Cardiac muscle cell (in vitro differentiated cells and primary cell): ENCODE measurements around the gene KCNIP4. TPM values are rescaled to one million over a fixed set of nuclear protein-coding genes. Genes with fewer than 3 reads are reported as not detected.

Source experiments
- DNase-seq, 2 donors: peaks; one replicate each; pipeline versions ENCODE4 v3.0.0 to v3.0.0-alpha.2; 2010 to 2017; ENCODE audit warnings: low read depth in 1 of 2, low spot score in 1 of 2
- H3K27ac ChIP-seq: fragments of 200-600 bp; sonication (generic); 2 replicates; pipeline ENCODE4 v1.5.1; 2016
- H3K27me3 ChIP-seq: fragments of 200-600 bp; sonication (generic); 2 replicates; pipeline ENCODE4 v1.6.0; 2016; ENCODE audit warnings: control low read depth
- H3K36me3 ChIP-seq: fragments of 200-600 bp; sonication (generic); 2 replicates; pipeline ENCODE4 v1.5.1; 2016; ENCODE audit warnings: control low read depth
- H3K4me1 ChIP-seq: fragments of 200-600 bp; sonication (generic); 2 replicates; pipeline ENCODE4 v1.8.1; 2017; ENCODE audit warnings: low read depth, mild to moderate bottlenecking, mixed run types
- H3K4me3 ChIP-seq: fragments of 200-600 bp; sonication (generic); 2 replicates; pipeline ENCODE4 v1.5.1; 2016; ENCODE audit warnings: mild to moderate bottlenecking
- H3K9me3 ChIP-seq: fragments of 200-600 bp; sonication (generic); 2 replicates; pipeline ENCODE4 v1.5.1; 2017; ENCODE audit warnings: low read depth, mild to moderate bottlenecking, control low read depth
- CTCF ChIP-seq: IDR thresholded peaks from 2 replicates; pipeline ENCODE4 v1.5.1; 2012; ENCODE audit warnings: low read depth, mild to moderate bottlenecking, low read length
- polyA plus RNA-seq: library from polyadenylated mRNA; unstranded; fragments of >200 nt; fragmentation: Nextera tagmentation; extraction: Ambion mirVana; gene quantifications from 2 replicates; pipeline ENCODE4 v1.2.1, GENCODE V29; 2016
- total RNA-seq: library from RNA; depleted of rRNA; stranded (reverse); fragments of >200 nt; gene quantifications from 2 replicates; pipeline ENCODE4 v1.2.3, GENCODE V29; 2016

Gene KCNIP4
- total and polyA plus RNA-seq, 2 experiments from 2014 or later, result 14.5 to 15.9 TPM

- Histone ChIP-seq H3K4me3 (no peak overlapping the region), H3K27ac (no peak overlapping the region), H3K4me1 (peaks cover 6% of the 10 kb centered on the region), H3K9me3 (no peaks in the 10 kb centered on the region), H3K27me3 (peaks cover 3% of the 10 kb centered on the region), H3K36me3 (no peaks in the 10 kb centered on the region)
- DNase-seq, result no peak
- no peak for TF ChIP-seq CTCF
Observed at GRCh38 chr4:21569638-21570037, 378.9 kb downstream of the KCNIP4 start.

- Histone ChIP-seq H3K9me3 (no peaks in the 10 kb centered on the region), H3K27me3 (no peaks in the 10 kb centered on the region), H3K36me3 (no peaks in the 10 kb centered on the region), H3K27ac (peak overlapping the region; percentile 84), H3K4me3 (no peak overlapping the region), H3K4me1 (peaks cover 45% of the 10 kb centered on the region)
- DNase-seq, result peak in 1 of 2 donors; percentile 6
- TF ChIP-seq CTCF, result no peak
Observed at GRCh38 chr4:21555083-21555482, 393.5 kb downstream of the KCNIP4 start.

- Histone ChIP-seq H3K9me3 (no peaks in the 10 kb centered on the region), H3K27me3 (no peaks in the 10 kb centered on the region), H3K4me1 (peaks cover 45% of the 10 kb centered on the region), H3K4me3 (no peak overlapping the region), H3K27ac (peak overlapping the region; percentile 84), H3K36me3 (no peaks in the 10 kb centered on the region)
- peak in 1 of 2 donors; percentile 75 for DNase-seq
- TF ChIP-seq CTCF, result no peak
Observed at GRCh38 chr4:21554500-21554899, 394.1 kb downstream of the KCNIP4 start.

GRCh38 chr4:21554066-21554465, 394.5 kb downstream of the KCNIP4 start:
- TF ChIP-seq CTCF, result no peak
- DNase-seq, result peak in 1 of 2 donors; percentile 5

GRCh38 chr4:21552455-21552854, 396.1 kb downstream of the KCNIP4 start:
- no peaks in the 10 kb centered on the region for H3K9me3 ChIP-seq
- no peak for TF ChIP-seq CTCF

More at GRCh38 chr4:21554066-21554465, 394.5 kb downstream of the KCNIP4 start:
- H3K9me3 ChIP-seq, result no peaks in the 10 kb centered on the region
- H3K4me1 ChIP-seq, result peaks cover 45% of the 10 kb centered on the region
- H3K36me3 ChIP-seq, result no peaks in the 10 kb centered on the region
- H3K4me3 ChIP-seq, result no peak overlapping the region
- no peaks in the 10 kb centered on the region for H3K27me3 ChIP-seq
- H3K27ac ChIP-seq, result peak overlapping the region; percentile 84

GRCh38 chr4:21544955-21545354, 403.6 kb downstream of the KCNIP4 start:
- H3K27ac ChIP-seq, result peak overlapping the region; percentile 83
- H3K4me3 ChIP-seq, result no peak overlapping the region
- no peak for DNase-seq
- no peaks in the 10 kb centered on the region for H3K36me3 ChIP-seq
- no peak for TF ChIP-seq CTCF
- no peaks in the 10 kb centered on the region for H3K9me3 ChIP-seq
- H3K27me3 ChIP-seq, result no peaks in the 10 kb centered on the region
- H3K4me1 ChIP-seq, result peaks cover 26% of the 10 kb centered on the region

More at GRCh38 chr4:21552455-21552854, 396.1 kb downstream of the KCNIP4 start:
- Histone ChIP-seq H3K4me3 (no peak overlapping the region), H3K27me3 (no peaks in the 10 kb centered on the region), H3K27ac (peak overlapping the region; percentile 84), H3K36me3 (no peaks in the 10 kb centered on the region), H3K4me1 (peaks cover 45% of the 10 kb centered on the region)
- DNase-seq, result no peak
